Endothelial cell (in vitro differentiated cells): ENCODE results near the gene RBPMS2. TPM values are rescaled to one million over a fixed set of nuclear protein-coding genes. Genes with fewer than 3 reads are reported as not detected.
A peak's percentile ranks its signal among the peaks of the same experiment; 100 is the strongest.

ENCODE experiments used
- DNase-seq: peaks from one replicate; pipeline ENCODE4 v3.0.0; 2021; ENCODE audit warnings: low spot score
- H3K27ac Mint-ChIP-seq: one replicate; pipeline ENCODE4 v1.8.0; 2021; ENCODE audit warnings: mixed read lengths, inconsistent platforms; ENCODE audit not compliant: unreplicated experiment
- H3K27me3 Mint-ChIP-seq: one replicate; pipeline ENCODE4 v1.8.0; 2021; ENCODE audit warnings: mild to moderate bottlenecking, moderate library complexity, mixed read lengths, inconsistent platforms; ENCODE audit not compliant: unreplicated experiment
- H3K36me3 Mint-ChIP-seq: one replicate; pipeline ENCODE4 v1.8.0; 2021; ENCODE audit warnings: mild to moderate bottlenecking, low read depth, mixed read lengths, inconsistent platforms; ENCODE audit not compliant: unreplicated experiment
- H3K4me1 Mint-ChIP-seq: one replicate; pipeline ENCODE4 v1.8.0; 2021; ENCODE audit warnings: mild to moderate bottlenecking, mixed read lengths, inconsistent platforms; ENCODE audit not compliant: unreplicated experiment
- H3K4me3 Mint-ChIP-seq: one replicate; pipeline ENCODE4 v1.8.0; 2021; ENCODE audit warnings: mild to moderate bottlenecking, mixed read lengths, inconsistent platforms; ENCODE audit not compliant: unreplicated experiment
- H3K9me3 Mint-ChIP-seq: one replicate; pipeline ENCODE4 v1.8.0; 2021; ENCODE audit warnings: mixed read lengths, inconsistent platforms; ENCODE audit not compliant: unreplicated experiment
- total RNA-seq: library from RNA; stranded (reverse); fragmentation: NEBNext Ultra II Directional; extraction: Animal tissue kit (Norgen Biotek cat#: 25700); gene quantifications from one replicate; pipeline ENCODE4 v1.2.1, GENCODE V29; 2021; ENCODE audit not compliant: unreplicated experiment
- TF ChIP-seq, protein P1 (sequence below): fragments of 200-600 bp; sonication (generic); IDR thresholded peaks from one replicate; pipeline ENCODE4 v1.5.0; 2021; ENCODE audit warnings: antibody characterized with exemption; ENCODE audit not compliant: unreplicated experiment

The RBPMS2 gene
- total RNA-seq, 1 donor from 2014 or later, result 24.0 TPM

DNA sequence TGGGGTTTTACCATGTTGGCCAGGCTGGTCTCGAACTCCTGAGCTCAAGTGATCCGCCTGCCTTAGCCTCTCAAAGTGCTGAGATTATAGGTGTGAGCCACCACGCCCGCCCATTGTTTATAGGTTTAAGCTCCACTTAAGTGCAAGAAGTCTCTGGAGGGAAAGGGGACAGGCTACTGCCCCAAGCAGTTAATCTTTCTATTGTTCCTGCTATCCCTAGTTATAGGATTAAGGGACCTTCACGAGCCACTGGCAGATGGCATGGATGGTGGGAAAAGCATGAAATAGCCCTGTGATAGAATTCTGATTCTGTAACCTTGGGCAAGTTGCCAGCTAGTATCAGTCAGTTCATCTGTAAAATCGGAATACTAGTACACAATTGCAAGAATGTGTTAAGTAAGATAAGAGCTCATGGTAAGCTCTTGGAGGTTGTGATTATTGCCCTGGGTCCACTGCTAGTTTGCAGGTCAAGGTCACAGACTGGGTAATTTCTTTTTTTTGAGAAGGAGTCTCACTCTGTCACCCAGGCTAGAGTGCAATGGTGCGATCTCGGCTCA lies 5.3 kb upstream of the RBPMS2 start:
- peaks cover 10% of the 10 kb centered on the region for H3K27me3 Mint-ChIP-seq
- DNase-seq, result no peak
- TF ChIP-seq, protein P1, sequence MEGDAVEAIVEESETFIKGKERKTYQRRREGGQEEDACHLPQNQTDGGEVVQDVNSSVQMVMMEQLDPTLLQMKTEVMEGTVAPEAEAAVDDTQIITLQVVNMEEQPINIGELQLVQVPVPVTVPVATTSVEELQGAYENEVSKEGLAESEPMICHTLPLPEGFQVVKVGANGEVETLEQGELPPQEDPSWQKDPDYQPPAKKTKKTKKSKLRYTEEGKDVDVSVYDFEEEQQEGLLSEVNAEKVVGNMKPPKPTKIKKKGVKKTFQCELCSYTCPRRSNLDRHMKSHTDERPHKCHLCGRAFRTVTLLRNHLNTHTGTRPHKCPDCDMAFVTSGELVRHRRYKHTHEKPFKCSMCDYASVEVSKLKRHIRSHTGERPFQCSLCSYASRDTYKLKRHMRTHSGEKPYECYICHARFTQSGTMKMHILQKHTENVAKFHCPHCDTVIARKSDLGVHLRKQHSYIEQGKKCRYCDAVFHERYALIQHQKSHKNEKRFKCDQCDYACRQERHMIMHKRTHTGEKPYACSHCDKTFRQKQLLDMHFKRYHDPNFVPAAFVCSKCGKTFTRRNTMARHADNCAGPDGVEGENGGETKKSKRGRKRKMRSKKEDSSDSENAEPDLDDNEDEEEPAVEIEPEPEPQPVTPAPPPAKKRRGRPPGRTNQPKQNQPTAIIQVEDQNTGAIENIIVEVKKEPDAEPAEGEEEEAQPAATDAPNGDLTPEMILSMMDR, result no peak
- H3K4me3 Mint-ChIP-seq, result no peak overlapping the region
- H3K4me1 Mint-ChIP-seq, result peaks cover 10% of the 10 kb centered on the region
- peaks cover 4% of the 10 kb centered on the region for H3K36me3 Mint-ChIP-seq
- no peaks in the 10 kb centered on the region for H3K9me3 Mint-ChIP-seq
- H3K27ac Mint-ChIP-seq, result no peak overlapping the region

DNA sequence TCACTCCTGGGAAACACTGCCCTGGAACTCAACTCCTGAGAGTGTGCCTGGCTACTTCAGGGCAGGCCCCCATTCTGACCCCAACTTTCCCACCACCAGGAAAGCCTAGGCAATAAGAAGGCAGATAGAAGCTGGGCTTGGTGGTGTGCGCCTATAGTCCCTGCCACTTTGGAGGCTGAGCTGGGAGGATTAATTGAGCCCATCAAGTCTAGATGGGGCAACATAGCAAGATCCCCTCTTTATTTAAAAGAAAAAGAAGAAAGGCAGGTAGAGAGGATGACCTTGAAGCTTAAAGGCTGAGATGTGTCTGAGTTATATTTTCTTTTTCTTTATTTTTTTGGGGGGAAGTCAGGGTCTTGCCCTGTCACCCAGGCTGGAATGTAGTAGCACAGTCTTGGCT lies 4.2 kb upstream of the RBPMS2 start:
- H3K4me1 Mint-ChIP-seq, result peaks cover 10% of the 10 kb centered on the region
- H3K27me3 Mint-ChIP-seq, result peaks cover 10% of the 10 kb centered on the region
- DNase-seq, result no peak
- peaks cover 4% of the 10 kb centered on the region for H3K36me3 Mint-ChIP-seq
- no peaks in the 10 kb centered on the region for H3K9me3 Mint-ChIP-seq
- no peak overlapping the region for H3K27ac Mint-ChIP-seq
- no peak overlapping the region for H3K4me3 Mint-ChIP-seq
- TF ChIP-seq, protein P1, result no peak

DNA sequence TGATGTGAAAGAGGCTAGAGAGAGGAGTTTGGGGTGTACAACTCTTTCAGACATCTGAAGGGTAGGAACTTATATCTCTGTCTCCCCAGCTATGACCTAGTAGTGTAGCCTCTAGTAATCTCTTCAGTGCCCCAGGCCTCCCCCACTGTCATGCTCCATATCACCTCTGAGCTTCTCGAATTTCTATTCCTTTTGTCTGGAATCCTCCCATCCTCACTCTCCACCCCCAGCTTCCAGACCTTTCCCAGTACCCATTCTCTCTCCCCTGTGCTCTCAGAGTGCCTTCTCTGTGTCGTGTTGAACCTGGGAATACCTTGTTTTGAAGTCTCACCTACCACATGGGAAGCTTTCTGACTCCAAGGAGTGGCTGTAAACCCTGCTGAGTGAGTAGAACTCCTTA lies 3.6 kb upstream of the RBPMS2 start:
- H3K9me3 Mint-ChIP-seq, result no peaks in the 10 kb centered on the region
- no peak overlapping the region for H3K27ac Mint-ChIP-seq
- H3K36me3 Mint-ChIP-seq, result peaks cover 4% of the 10 kb centered on the region
- DNase-seq, result no peak
- H3K4me3 Mint-ChIP-seq, result no peak overlapping the region
- peaks cover 14% of the 10 kb centered on the region for H3K4me1 Mint-ChIP-seq
- H3K27me3 Mint-ChIP-seq, result peaks cover 12% of the 10 kb centered on the region
- TF ChIP-seq, protein P1, result no peak

DNA sequence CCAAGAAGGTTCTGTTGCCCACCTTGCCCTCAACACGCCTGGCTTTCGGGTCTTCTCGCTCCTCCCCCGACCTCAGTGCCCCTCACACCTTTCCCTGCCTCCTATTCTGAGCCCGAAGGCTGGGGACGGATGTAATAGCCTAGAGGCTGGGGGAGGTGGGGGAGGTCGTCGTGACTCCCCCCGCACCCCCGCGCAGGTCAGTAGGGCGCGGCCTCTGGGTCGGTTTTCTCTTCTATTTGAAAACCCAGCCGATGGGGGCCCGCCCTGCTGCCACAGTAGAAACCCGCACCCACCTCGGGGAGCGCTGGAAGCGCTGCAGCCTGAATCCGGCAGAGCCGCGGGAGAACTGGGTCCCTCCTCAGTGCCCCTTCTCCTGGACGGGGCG lies 1.0 kb upstream of the RBPMS2 start:
- H3K27ac Mint-ChIP-seq, result no peak overlapping the region
- TF ChIP-seq, protein P1, result no peak
- peaks cover 15% of the 10 kb centered on the region for H3K27me3 Mint-ChIP-seq
- peak overlapping the region; percentile 93 for H3K4me3 Mint-ChIP-seq
- H3K36me3 Mint-ChIP-seq, result peaks cover 2% of the 10 kb centered on the region
- no peaks in the 10 kb centered on the region for H3K9me3 Mint-ChIP-seq
- DNase-seq, result no peak
- H3K4me1 Mint-ChIP-seq, result peaks cover 18% of the 10 kb centered on the region

DNA sequence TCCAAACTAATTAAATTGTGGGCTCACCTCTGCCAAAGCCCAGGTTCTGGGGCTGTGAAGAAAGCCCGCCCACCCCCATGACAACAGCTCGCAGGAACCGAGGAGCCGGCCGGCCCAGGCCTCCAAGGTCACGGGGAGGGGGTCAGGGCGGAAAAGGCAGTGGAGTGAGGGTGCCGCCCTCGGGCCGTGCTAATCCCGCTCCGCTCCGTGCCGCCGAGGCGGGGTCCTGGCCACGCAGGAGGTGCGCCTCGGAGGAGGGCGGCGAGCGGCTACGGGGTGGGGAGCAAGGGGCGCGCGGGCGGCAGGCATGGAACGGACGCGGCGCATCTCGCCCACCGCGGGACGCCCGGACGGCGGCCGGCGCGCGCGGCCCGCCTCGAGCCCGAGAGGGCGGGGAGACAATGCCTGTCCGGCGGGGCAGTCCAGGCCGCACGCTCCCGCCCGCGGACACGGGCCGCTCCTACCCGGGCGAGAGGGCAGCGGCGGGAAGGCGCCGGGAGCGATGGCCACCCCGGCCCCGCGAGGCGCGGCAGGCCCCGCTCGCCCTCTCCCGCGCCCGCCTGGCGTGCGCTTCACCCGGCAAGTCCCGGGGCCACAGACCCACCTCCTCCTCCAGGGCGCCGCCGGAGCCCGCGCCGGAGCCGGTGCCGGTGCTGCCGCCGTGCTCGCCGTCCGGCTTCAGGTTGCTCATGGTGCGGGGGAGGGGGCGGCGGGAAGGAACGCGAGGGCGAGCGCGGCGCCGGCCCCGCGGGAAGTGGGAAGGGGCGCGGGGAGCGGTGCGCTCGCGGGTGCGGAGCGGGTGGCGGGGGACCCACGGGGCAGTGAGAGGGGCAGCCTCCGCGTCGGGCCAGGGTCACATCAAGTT lies 528 bp downstream of the RBPMS2 start:
- H3K36me3 Mint-ChIP-seq, result no peaks in the 10 kb centered on the region
- TF ChIP-seq, protein P1, result no peak
- peak overlapping the region; percentile 77 for H3K27ac Mint-ChIP-seq
- H3K4me3 Mint-ChIP-seq, result peak overlapping the region; percentile 91
- peak; percentile 41 for DNase-seq
- H3K4me1 Mint-ChIP-seq, result peaks cover 18% of the 10 kb centered on the region
- no peaks in the 10 kb centered on the region for H3K9me3 Mint-ChIP-seq
- peaks cover 12% of the 10 kb centered on the region for H3K27me3 Mint-ChIP-seq
